Activated CD4-positive, alpha-beta T cell treated with anti-CD3 and anti-CD28 coated beads, Interleukin-10, Interleukin-2, amounts not matched to agents 100 ng/mL and 50 ng/mL, durations not matched to agents 16 hours and 8 hours (primary cell): ENCODE results near the gene SOHLH1.

Experiments
- DNase-seq: peaks from one replicate; pipeline ENCODE4 v3.0.0-alpha.2; 2020

SOHLH1 gene

DNA sequence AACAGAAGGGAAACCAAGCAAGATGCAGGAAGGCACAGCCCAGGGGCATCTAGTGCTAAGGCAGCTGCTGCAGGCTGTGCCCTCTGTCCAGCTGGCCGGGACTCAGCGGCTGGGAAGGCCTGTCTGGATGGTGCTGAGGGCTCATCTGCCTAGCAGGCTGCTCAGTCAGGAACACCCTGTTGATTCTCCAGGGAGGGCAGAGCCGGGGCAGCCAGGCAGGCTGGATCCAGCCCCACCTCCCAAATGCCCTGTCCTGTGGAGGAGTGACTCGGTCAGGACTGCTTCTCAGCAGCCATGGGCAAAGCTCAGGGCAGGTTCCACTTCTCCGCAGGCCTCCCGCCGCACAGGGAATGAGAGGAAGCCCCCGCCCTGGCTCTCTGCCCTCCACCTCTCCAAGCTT is 44.0 kb downstream of the SOHLH1 start:
- DNase-seq, result no peak

DNA sequence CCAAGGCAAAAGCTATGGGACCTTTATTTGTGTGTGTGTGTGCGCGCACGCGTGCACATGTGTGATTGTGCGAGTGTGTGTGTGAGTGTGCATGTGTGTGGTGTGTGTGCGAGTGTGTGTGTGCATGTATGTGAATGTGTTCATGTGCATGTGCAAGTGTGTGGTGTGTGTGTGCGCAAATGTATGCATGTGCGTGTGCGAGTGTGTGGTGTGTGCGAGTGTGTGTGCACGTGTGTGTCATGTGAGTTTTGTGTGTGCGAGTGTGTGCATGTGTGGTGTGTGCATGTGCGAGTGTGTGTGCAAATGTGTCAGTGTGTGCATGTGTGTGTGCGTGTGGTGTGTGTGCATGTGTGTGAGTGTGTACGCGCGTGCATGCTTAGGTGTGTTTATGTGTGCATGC is 48.9 kb downstream of the SOHLH1 start:
- DNase-seq, result no peak

DNA sequence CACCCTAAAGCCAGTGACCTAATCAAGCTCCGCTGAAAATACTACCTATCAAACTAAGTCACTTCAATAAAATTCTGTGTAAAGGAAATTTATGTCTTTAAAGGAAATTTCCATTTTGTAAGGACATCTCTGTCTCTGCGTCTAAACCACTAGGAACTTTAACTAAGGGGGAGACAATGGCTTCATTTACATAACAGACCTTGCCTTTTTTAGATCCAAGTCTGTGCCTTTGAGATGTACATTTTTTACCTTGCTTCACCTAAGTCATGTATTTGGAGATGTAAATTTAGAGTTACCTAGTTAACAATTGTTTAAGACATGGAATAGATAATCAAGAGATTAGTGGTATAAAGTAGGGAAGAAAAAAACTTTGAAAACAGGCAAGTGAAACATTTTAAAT is 49.8 kb downstream of the SOHLH1 start:
- DNase-seq, result no peak

- DNase-seq, result no peak
Observed at GRCh38 chr9:135648494-135649410, 50.5 kb downstream of the SOHLH1 start.

GRCh38 chr9:135647884-135648283 is 51.4 kb downstream of the SOHLH1 start:
- DNase-seq, result no peak

- DNase-seq, result no peak
Observed at GRCh38 chr9:135644631-135645218, 54.6 kb downstream of the SOHLH1 start.
